Adrenal gland (tissue), 12 donors: Measurements from ENCODE around the gene NLGN4X. TPM values are rescaled to one million over a fixed set of nuclear protein-coding genes. Genes with fewer than 3 reads are reported as not detected.

ENCODE experiments used
- DNase-seq, 7 donors: peaks; one replicate each; pipeline ENCODE4 v3.0.0-alpha.2; 2019 to 2020
- H3K27ac ChIP-seq, 5 donors: fragments of 200-600 bp; sonication (generic) in 4 of 5; 1 replicate in 3 of 5; 2 replicates in 2 of 5; pipeline versions ENCODE4 v1.5.1 to v1.8.0; 2016 to 2020; ENCODE audit warnings: mild to moderate bottlenecking in 1 of 5
- H3K27me3 ChIP-seq: fragments of 200-600 bp; 2 replicates; pipeline ENCODE4 v1.8.0; 2021
- H3K36me3 ChIP-seq, 2 donors: fragments of 200-600 bp; replicated peaks in 1 of 2; 1 replicate in 1 of 2; 2 replicates in 1 of 2; pipeline versions ENCODE4 v1.5.1 to v1.8.0; 2018 to 2022
- H3K4me1 ChIP-seq, 2 donors: fragments of 200-600 bp; replicated peaks in 1 of 2; 1 replicate in 1 of 2; 2 replicates in 1 of 2; pipeline versions ENCODE4 v1.5.1 to v1.8.0; 2018 to 2021
- H3K4me3 ChIP-seq, 4 donors: fragments of 200-600 bp; sonication (generic) in 3 of 4; one replicate each; pipeline ENCODE4 v1.5.1; 2016 to 2018
- H3K9me3 ChIP-seq, 3 donors: fragments of 200-600 bp; sonication (generic) in 1 of 3; replicated peaks in 1 of 3; 1 replicate in 2 of 3; 2 replicates in 1 of 3; pipeline versions ENCODE4 v1.5.1 to v1.8.0; 2016 to 2021
- POLR2A ChIP-seq, 2 donors: fragments of 450-650 bp; IDR thresholded peaks; one replicate each; pipeline ENCODE4 v1.6.1; 2017; ENCODE audit warnings: antibody characterized with exemption in 2 of 2, mild to moderate bottlenecking in 2 of 2, moderate library complexity in 1 of 2
- WGBS, 4 donors: extraction: QIAGEN DNeasy Blood & Tissue Kit in 2 of 4; methylation state at CpG; one replicate each; pipeline versions ENCODE4 v1.1.5 to v1.1.7; 2013 to 2017; 5-methylcytosine and 5-hydroxymethylcytosine counted together
- intact Hi-C, 2 donors: fragments of 100-400 bp; cut with DNase I; formaldehyde crosslinking; loops; one replicate each; pipeline versions ENCODE4 v1.14.1 to v1.15.0; 2022 to 2023
- polyA plus RNA-seq, 3 donors: library from polyadenylated mRNA; stranded (reverse); fragments of 200-250 nt in 2 of 3; fragments of 350-450 nt in 1 of 3; fragmentation: Illumina TruSeq in 1 of 3; extraction: RNeasy Lipid Tissue Mini Kit (QIAGEN cat#74804) in 1 of 3; gene quantifications; one replicate each; pipeline ENCODE4 v1.2.3, GENCODE V29; 2013 to 2014
- total RNA-seq, 9 donors: library from RNA; depleted of rRNA in 4 of 9; stranded (reverse); fragments of >200 nt in 4 of 9; fragments of 120-200 nt in 1 of 9; fragmentation: NEBNext Ultra II Directional in 1 of 9; extraction: Animal tissue kit (Norgen Biotek cat#: 25700) in 1 of 9; gene quantifications; one replicate each; pipeline versions ENCODE4 v1.1.0 to v1.2.4, GENCODE V29; 2013 to 2023
- TF ChIP-seq, protein P1 (sequence below), 6 experiments: fragments of 450-650 bp in 4 of 6; fragments of 200-600 bp in 2 of 6; sonication (generic) in 1 of 6; IDR thresholded peaks; 1 replicate in 5 of 6; 2 replicates in 1 of 6; pipeline versions ENCODE4 v1.5.1 to v1.8.0; 2016 to 2021; ENCODE audit warnings: antibody characterized with exemption in 6 of 6, mild to moderate bottlenecking in 2 of 6, moderate library complexity in 1 of 6
- donor health status: healthy with polysubstance abuse.
- donor health status: Bipolar disorder and iron deficiency.
- donor health status: DM: yes; HTN: yes; CAD: no.
- donor health status: DM: no; HTN: no; CAD: no.
- donor health status: DM: no; HTN: no; CAD: no.
- donor health status: DM: yes; HTN: yes; CAD: no.

NLGN4X gene
- total and polyA plus RNA-seq, 12 donors: 0.16 to 3.4 (median 1.3) TPM

DNA sequence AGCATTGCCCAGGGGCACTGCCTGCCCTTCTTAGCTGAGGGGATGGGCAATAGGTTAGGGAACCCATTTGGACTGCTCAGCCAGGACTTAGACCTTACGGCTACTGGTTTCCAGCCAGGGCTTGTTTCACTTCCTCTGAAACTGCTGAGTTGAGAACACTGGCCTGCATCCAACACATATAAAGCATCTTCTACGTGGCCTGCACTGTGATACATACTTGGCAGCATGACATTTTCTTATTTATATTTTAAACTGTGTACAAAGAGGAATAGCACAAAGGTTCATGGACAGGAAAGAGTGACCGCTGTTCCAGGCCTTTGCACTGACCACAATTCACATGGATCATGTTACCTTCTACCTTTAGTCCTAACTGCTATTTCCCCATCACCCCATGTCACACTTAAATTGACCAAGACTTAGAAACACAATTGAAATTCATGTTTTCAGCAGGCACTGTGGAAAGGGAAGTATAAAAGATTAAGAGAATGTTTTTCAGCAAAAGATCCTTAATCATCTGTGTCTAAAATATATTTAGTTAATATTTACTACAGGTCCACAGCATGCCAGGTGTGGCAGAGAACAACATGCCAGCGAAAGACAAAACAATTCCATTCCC lies 43.7 kb downstream of the NLGN4X start:
- H3K36me3 ChIP-seq: no peaks in the 10 kb centered on the region
- no peak for DNase-seq
- TF ChIP-seq POLR2A (IDR thresholded peaks at IDR 0.05): no peak
- TF ChIP-seq, protein P1, sequence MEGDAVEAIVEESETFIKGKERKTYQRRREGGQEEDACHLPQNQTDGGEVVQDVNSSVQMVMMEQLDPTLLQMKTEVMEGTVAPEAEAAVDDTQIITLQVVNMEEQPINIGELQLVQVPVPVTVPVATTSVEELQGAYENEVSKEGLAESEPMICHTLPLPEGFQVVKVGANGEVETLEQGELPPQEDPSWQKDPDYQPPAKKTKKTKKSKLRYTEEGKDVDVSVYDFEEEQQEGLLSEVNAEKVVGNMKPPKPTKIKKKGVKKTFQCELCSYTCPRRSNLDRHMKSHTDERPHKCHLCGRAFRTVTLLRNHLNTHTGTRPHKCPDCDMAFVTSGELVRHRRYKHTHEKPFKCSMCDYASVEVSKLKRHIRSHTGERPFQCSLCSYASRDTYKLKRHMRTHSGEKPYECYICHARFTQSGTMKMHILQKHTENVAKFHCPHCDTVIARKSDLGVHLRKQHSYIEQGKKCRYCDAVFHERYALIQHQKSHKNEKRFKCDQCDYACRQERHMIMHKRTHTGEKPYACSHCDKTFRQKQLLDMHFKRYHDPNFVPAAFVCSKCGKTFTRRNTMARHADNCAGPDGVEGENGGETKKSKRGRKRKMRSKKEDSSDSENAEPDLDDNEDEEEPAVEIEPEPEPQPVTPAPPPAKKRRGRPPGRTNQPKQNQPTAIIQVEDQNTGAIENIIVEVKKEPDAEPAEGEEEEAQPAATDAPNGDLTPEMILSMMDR (IDR thresholded peaks at IDR 0.05): no peak
- H3K4me1 ChIP-seq: no peaks in the 10 kb centered on the region
- H3K9me3 ChIP-seq: no peaks in the 10 kb centered on the region
- no peak overlapping the region for H3K27ac ChIP-seq
- 43 to 58% (median 46%) methylated on average over 3 to 4 of the region's 4 CpGs for WGBS, 4 donors
- H3K4me3 ChIP-seq: no peak overlapping the region
- intact Hi-C loops: no loop called here
- H3K27me3 ChIP-seq: no peaks in the 10 kb centered on the region

DNA sequence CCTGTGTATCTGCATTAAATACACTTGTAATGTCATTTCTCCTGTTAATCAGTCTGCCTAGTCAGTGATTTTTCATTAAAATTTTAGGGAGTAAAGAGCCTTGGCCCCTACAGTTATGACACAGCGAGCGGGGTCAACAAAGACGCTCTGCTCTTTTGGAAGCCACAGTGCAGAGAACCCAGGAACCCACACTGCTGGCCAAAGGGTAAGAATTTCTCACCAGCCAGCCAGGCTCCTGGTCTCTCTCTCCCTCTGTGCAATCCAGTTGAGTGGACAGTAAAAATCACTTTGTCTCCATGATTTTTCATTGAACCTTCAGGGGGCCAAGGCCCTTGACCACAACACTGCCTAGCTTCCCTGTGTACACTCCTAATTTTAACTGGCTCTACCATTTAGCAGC lies 52.8 kb downstream of the NLGN4X start:
- Histone ChIP-seq H3K27ac (no peak overlapping the region), H3K4me3 (no peak overlapping the region), H3K9me3 (no peaks in the 10 kb centered on the region), H3K36me3 (no peaks in the 10 kb centered on the region), H3K4me1 (no peaks in the 10 kb centered on the region), H3K27me3 (no peaks in the 10 kb centered on the region)
- no peak for TF ChIP-seq POLR2A (IDR thresholded peaks at IDR 0.05)
- TF ChIP-seq, protein P1 (IDR thresholded peaks at IDR 0.05): no peak
- WGBS, 4 donors: 50 to 97% (median 80%) methylated on average over 1 to 3 of the region's 3 CpGs
- intact Hi-C loops: no loop called here
- DNase-seq: no peak

DNA sequence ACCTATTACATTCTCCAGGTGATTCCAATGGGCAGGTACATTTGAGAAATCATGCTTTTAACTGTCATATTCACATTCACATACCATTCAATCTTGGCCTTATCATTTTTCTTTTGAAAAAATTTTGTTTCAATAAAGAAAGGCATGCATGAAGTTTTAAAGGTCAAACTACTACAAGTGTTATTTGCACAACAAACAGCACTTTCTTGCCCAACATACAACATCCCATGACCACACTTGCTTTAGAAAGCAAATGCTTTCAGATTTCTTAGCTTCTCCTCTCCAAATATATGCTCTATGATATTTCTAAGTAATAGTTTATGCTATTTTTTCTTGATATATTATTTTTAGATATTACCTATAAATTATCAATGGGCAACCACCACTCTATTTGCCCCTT lies 58.2 kb downstream of the NLGN4X start:
- TF ChIP-seq, protein P1 (IDR thresholded peaks at IDR 0.05): no peak
- TF ChIP-seq POLR2A (IDR thresholded peaks at IDR 0.05): no peak
- DNase-seq: no peak
- H3K4me1 ChIP-seq: no peaks in the 10 kb centered on the region

DNA sequence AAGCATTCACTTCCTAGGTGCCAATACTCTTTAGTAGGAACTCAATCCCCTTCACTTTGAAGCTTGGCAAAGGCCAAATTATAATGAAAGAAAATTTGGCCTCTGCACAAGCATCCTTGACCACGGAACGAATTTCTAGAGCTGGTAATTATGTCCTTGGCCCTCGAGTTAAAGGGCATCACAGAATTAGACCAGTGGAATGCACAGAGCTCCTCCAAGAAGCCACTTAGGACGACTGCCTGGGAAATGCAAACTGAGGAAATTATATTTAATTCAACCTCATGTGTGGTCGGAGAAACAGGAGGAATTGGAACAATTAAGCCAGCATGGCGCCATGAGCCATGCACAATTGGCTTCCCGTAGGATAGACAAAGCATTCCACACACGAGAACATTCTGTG lies 59.3 kb downstream of the NLGN4X start:
- Histone ChIP-seq H3K4me1 (no peaks in the 10 kb centered on the region), H3K9me3 (no peaks in the 10 kb centered on the region), H3K27me3 (no peaks in the 10 kb centered on the region), H3K4me3 (no peak overlapping the region), H3K27ac (no peak overlapping the region), H3K36me3 (no peaks in the 10 kb centered on the region)
- intact Hi-C loops: no loop called here
- WGBS, 4 donors: 53 to 58% (median 55%) methylated on average over 8 of the region's 8 CpGs
- DNase-seq: no peak
- TF ChIP-seq POLR2A (IDR thresholded peaks at IDR 0.05): no peak
- TF ChIP-seq, protein P1 (IDR thresholded peaks at IDR 0.05): no peak

More for the DNA sequence above, 58.2 kb downstream of the NLGN4X start:
- Histone ChIP-seq H3K4me3 (no peak overlapping the region), H3K27me3 (no peaks in the 10 kb centered on the region), H3K9me3 (no peaks in the 10 kb centered on the region), H3K36me3 (no peaks in the 10 kb centered on the region), H3K27ac (no peak overlapping the region)
- intact Hi-C loops: no loop called here
